ENCODE data around the gene SCN1A.

GRCh38 chr2:166031054-166031453 lies 96.8 kb downstream of the SCN1A start:
- no peak for TF ChIP-seq EZH2phosphoT487 (IDR thresholded peaks at IDR 0.05; ENCODE audit: insufficient read depth, low read depth)
- TF ChIP-seq EZH2 (IDR thresholded peaks at IDR 0.05; ENCODE audit: insufficient read depth, poor library complexity, severe bottlenecking), result no peak
